ENCODE results near the gene VPS37D.

Gene VPS37D

DNA sequence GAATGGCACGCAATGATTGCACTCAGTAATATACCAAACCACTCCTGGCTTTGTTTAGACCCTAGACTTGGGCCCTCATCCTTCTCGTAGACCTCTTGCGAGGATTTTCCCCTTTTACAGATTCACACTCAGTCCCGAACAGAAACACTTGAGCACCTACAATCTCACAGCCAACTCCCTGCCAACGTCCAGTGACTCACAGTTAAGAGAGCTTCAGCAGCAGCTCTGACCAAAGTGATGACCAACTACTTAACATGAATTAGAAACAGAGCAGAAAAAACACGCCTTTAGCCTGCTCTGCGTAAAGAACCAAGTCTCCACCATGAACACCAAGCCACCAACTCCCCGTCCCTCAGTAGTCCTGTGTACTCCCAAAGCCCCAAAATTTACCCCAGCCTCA is 13.4 kb downstream of the VPS37D start:
- Histone ChIP-seq H3K9ac (ENCODE audit: insufficient read length, low read depth) (no peak overlapping the region), H3K4me3 (ENCODE audit: insufficient read length, low read depth) (no peak overlapping the region)

GRCh38 chr7:73682745-73683055 is 15.1 kb downstream of the VPS37D start:
- Histone ChIP-seq H3K36me3 (ENCODE audit: insufficient read depth, insufficient read length, low read length) (peaks cover 53% of the 10 kb centered on the region), H3K9ac (ENCODE audit: insufficient read length, low read depth) (peak overlapping the region; percentile 97), H3K27me3 (ENCODE audit: insufficient read depth, insufficient read length) (no peaks in the 10 kb centered on the region), H3K4me3 (ENCODE audit: insufficient read length, low read depth) (peak overlapping the region; percentile 90), H3K9me3 (ENCODE audit: insufficient read depth, low read length) (no peaks in the 10 kb centered on the region), H3K4me1 (ENCODE audit: insufficient read depth, insufficient read length) (no peaks in the 10 kb centered on the region)
- TF ChIP-seq YY1 (IDR thresholded peaks at IDR 0.05; ENCODE audit: insufficient read depth, insufficient read length): no peak
- TF ChIP-seq SUZ12 (IDR thresholded peaks at IDR 0.05; ENCODE audit: extremely low read depth, insufficient read depth, insufficient read length): no peak
- TF ChIP-seq ZNF274 (IDR thresholded peaks at IDR 0.05; ENCODE audit: low read depth, low read length): no peak
- DNase-seq (ENCODE audit: low read depth, low spot score): no peak

More for the DNA sequence above, 13.4 kb downstream of the VPS37D start:
- Histone ChIP-seq H3K4me1 (ENCODE audit: insufficient read depth, insufficient read length) (no peaks in the 10 kb centered on the region), H3K36me3 (ENCODE audit: insufficient read depth, insufficient read length, low read length) (peaks cover 37% of the 10 kb centered on the region), H3K9me3 (ENCODE audit: insufficient read depth, low read length) (no peaks in the 10 kb centered on the region), H3K27me3 (ENCODE audit: insufficient read depth, insufficient read length) (no peaks in the 10 kb centered on the region)
- DNase-seq (ENCODE audit: low read depth, low spot score): no peak
- TF ChIP-seq YY1 (IDR thresholded peaks at IDR 0.05; ENCODE audit: insufficient read depth, insufficient read length) (no peak), SUZ12 (IDR thresholded peaks at IDR 0.05; ENCODE audit: extremely low read depth, insufficient read depth, insufficient read length) (no peak), ZNF274 (IDR thresholded peaks at IDR 0.05; ENCODE audit: low read depth, low read length) (no peak)

DNA sequence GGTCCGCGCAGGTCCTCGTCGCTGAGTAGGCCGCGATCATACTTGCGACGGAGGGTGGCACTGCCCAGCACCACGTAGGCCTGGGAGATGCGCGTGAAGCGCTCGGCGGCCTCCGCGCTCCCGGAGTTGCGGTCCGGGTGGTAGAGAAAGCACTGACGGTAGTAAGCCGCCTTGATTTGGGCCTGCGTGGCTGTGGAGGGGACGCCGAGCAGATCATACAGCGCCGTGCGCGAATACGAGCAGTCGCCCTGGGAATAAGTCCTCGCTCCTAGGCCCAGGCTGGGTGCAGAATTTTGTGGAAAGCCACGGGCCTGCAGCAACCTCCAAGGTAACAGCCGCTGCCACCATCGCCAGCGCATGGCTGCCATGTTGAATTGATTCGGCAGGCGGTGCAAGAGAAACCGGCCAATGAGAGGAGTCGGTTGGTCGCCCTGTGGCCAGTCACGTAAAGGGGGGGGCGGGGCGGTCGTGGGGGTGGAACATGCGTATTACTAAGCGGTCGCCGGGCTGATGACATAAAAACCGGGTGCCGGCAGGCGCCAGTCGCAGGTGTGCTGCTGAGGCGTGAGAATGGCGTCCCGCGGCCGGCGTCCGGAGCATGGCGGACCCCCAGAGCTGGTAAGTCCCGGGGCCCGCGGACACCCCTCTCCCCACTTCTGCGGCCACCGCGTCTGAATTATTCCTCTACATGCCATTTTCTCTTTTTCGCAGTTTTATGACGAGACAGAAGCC is 15.6 kb downstream of the VPS37D start, which contains the start of the genes BUD23 and DNAJC30:
TSS of gene BUD23 (plus strand) at position 542 of the 732 bp plus-strand sequence. CDS start at position 571, 29 bp downstream.
TSS of gene DNAJC30 (minus strand) at position 398 of the 732 bp plus-strand sequence. CDS start at position 368, 30 bp downstream.
- no peaks in the 10 kb centered on the region for H3K9me3 ChIP-seq (ENCODE audit: insufficient read depth, low read length)
- peak; percentile 96 for DNase-seq (ENCODE audit: low read depth, low spot score)
- no peaks in the 10 kb centered on the region for H3K4me1 ChIP-seq (ENCODE audit: insufficient read depth, insufficient read length)
- H3K36me3 ChIP-seq (ENCODE audit: insufficient read depth, insufficient read length, low read length): peaks cover 52% of the 10 kb centered on the region
- H3K27me3 ChIP-seq (ENCODE audit: insufficient read depth, insufficient read length): no peaks in the 10 kb centered on the region
- TF ChIP-seq YY1 (IDR thresholded peaks at IDR 0.05; ENCODE audit: insufficient read depth, insufficient read length) (peak; percentile 83), SUZ12 (IDR thresholded peaks at IDR 0.05; ENCODE audit: extremely low read depth, insufficient read depth, insufficient read length) (no peak)
- peak within 1 kb of the TSS; percentile 90 for H3K4me3 ChIP-seq (ENCODE audit: insufficient read length, low read depth)
- peak within 1 kb of the TSS; percentile 97 for H3K9ac ChIP-seq (ENCODE audit: insufficient read length, low read depth)

- H3K9me3 ChIP-seq (ENCODE audit: insufficient read depth, low read length): no peaks in the 10 kb centered on the region
- peak overlapping the region; percentile 86 for H3K9ac ChIP-seq (ENCODE audit: insufficient read length, low read depth)
- TF ChIP-seq SUZ12 (IDR thresholded peaks at IDR 0.05; ENCODE audit: extremely low read depth, insufficient read depth, insufficient read length) (no peak), YY1 (IDR thresholded peaks at IDR 0.05; ENCODE audit: insufficient read depth, insufficient read length) (no peak), ZNF274 (IDR thresholded peaks at IDR 0.05; ENCODE audit: low read depth, low read length) (no peak)
- peaks cover 55% of the 10 kb centered on the region for H3K36me3 ChIP-seq (ENCODE audit: insufficient read depth, insufficient read length, low read length)
- H3K4me3 ChIP-seq (ENCODE audit: insufficient read length, low read depth): peak overlapping the region; percentile 89
- no peaks in the 10 kb centered on the region for H3K27me3 ChIP-seq (ENCODE audit: insufficient read depth, insufficient read length)
- H3K4me1 ChIP-seq (ENCODE audit: insufficient read depth, insufficient read length): no peaks in the 10 kb centered on the region
- no peak for DNase-seq (ENCODE audit: low read depth, low spot score)
Observed at GRCh38 chr7:73683788-73684693, 16.4 kb downstream of the VPS37D start.

- Histone ChIP-seq H3K9ac (ENCODE audit: insufficient read length, low read depth) (no peak overlapping the region), H3K36me3 (ENCODE audit: insufficient read depth, insufficient read length, low read length) (peaks cover 58% of the 10 kb centered on the region), H3K4me1 (ENCODE audit: insufficient read depth, insufficient read length) (no peaks in the 10 kb centered on the region), H3K4me3 (ENCODE audit: insufficient read length, low read depth) (no peak overlapping the region), H3K27me3 (ENCODE audit: insufficient read depth, insufficient read length) (no peaks in the 10 kb centered on the region), H3K9me3 (ENCODE audit: insufficient read depth, low read length) (no peaks in the 10 kb centered on the region)
- TF ChIP-seq SUZ12 (IDR thresholded peaks at IDR 0.05; ENCODE audit: extremely low read depth, insufficient read depth, insufficient read length) (no peak), YY1 (IDR thresholded peaks at IDR 0.05; ENCODE audit: insufficient read depth, insufficient read length) (no peak), ZNF274 (IDR thresholded peaks at IDR 0.05; ENCODE audit: low read depth, low read length) (no peak)
- DNase-seq (ENCODE audit: low read depth, low spot score): no peak
Observed at GRCh38 chr7:73685311-73685710, 17.7 kb downstream of the VPS37D start.

DNA sequence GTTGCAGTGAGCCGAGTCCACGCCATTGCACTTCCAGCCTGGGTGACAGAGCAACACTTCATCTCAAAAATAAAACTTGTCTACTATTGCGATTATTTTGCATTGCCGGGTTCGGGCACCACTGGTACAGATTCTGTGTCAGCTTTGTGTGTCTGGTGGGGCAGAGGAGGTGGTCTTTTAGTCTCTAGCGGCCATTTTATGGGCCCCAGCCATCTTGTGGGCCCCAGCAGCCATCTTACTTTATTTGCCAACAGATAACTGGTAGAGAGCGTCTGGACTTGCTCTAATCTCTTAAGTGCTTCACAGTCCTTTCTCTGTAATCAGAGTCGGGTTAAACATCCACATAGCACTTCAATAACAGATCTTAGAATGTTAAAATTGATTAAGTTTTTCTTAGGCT is 20.7 kb downstream of the VPS37D start:
- no peak for TF ChIP-seq ZNF274 (IDR thresholded peaks at IDR 0.05; ENCODE audit: low read depth, low read length)
- H3K9ac ChIP-seq (ENCODE audit: insufficient read length, low read depth): no peak overlapping the region
- H3K27me3 ChIP-seq (ENCODE audit: insufficient read depth, insufficient read length): no peaks in the 10 kb centered on the region
- peaks cover 76% of the 10 kb centered on the region for H3K36me3 ChIP-seq (ENCODE audit: insufficient read depth, insufficient read length, low read length)
- no peaks in the 10 kb centered on the region for H3K9me3 ChIP-seq (ENCODE audit: insufficient read depth, low read length)
- H3K4me1 ChIP-seq (ENCODE audit: insufficient read depth, insufficient read length): no peaks in the 10 kb centered on the region
- DNase-seq (ENCODE audit: low read depth, low spot score): no peak
- no peak overlapping the region for H3K4me3 ChIP-seq (ENCODE audit: insufficient read length, low read depth)

GRCh38 chr7:73690646-73691045 is 23.0 kb downstream of the VPS37D start:
- no peak overlapping the region for H3K9ac ChIP-seq (ENCODE audit: insufficient read length, low read depth)
- H3K4me1 ChIP-seq (ENCODE audit: insufficient read depth, insufficient read length): no peaks in the 10 kb centered on the region
- H3K36me3 ChIP-seq (ENCODE audit: insufficient read depth, insufficient read length, low read length): peaks cover 90% of the 10 kb centered on the region
- DNase-seq (ENCODE audit: low read depth, low spot score): no peak
- no peaks in the 10 kb centered on the region for H3K27me3 ChIP-seq (ENCODE audit: insufficient read depth, insufficient read length)
- no peaks in the 10 kb centered on the region for H3K9me3 ChIP-seq (ENCODE audit: insufficient read depth, low read length)
- no peak for TF ChIP-seq SUZ12 (IDR thresholded peaks at IDR 0.05; ENCODE audit: extremely low read depth, insufficient read depth, insufficient read length)
- no peak for TF ChIP-seq YY1 (IDR thresholded peaks at IDR 0.05; ENCODE audit: insufficient read depth, insufficient read length)
- TF ChIP-seq ZNF274 (IDR thresholded peaks at IDR 0.05; ENCODE audit: low read depth, low read length): no peak
- H3K4me3 ChIP-seq (ENCODE audit: insufficient read length, low read depth): no peak overlapping the region

Measured in NT2/D1 (cell line).